PC-9 (cell line): ENCODE data around the gene PIK3R1. TPM values are rescaled to one million over a fixed set of nuclear protein-coding genes. Genes with fewer than 3 reads are reported as not detected.

Source experiments
- BruUV-seq: library from RNA; stranded (reverse); fragments of 400-500 nt; replicated peaks from 2 replicates; lab custom pipeline; 2021; lab: Mats Ljungman, UMichigan
- CTCF ChIA-PET: fragments of 300-600 bp; sonication (Branson Sonifier 250); formaldehyde crosslinking; loops from one replicate; lab custom pipeline; 2022; ENCODE audit warnings: antibody characterized with exemption; lab: Charles Lee
- POLR2A ChIA-PET: fragments of 300-600 bp; sonication (Branson Sonifier 250); formaldehyde crosslinking; loops from one replicate; lab custom pipeline; 2022; ENCODE audit warnings: antibody characterized with exemption; ENCODE audit not compliant: unreplicated experiment; lab: Charles Lee
- DNase-seq, 2 experiments: peaks; one replicate each; pipeline versions ENCODE4 v3.0.0 to v3.0.0-alpha.2; 2015 to 2022; ENCODE audit warnings: mixed read lengths in 1 of 2
- H2AFZ ChIP-seq: fragments of 200-600 bp; sonication (generic); 2 replicates; pipeline ENCODE4 v1.8.1; 2017; ENCODE audit warnings: antibody characterized with exemption
- H3F3A ChIP-seq: fragments of 200-600 bp; sonication (generic); 2 replicates; pipeline ENCODE4 v1.8.1; 2017; ENCODE audit warnings: antibody characterized with exemption, mild to moderate bottlenecking, low read depth; ENCODE audit not compliant: insufficient read depth
- H3K27ac ChIP-seq: fragments of 200-600 bp; sonication (generic); 2 replicates; pipeline ENCODE4 v1.6.1; 2016; ENCODE audit warnings: mixed run types
- H3K27me3 ChIP-seq: fragments of 200-600 bp; sonication (generic); 2 replicates; pipeline ENCODE4 v1.6.1; 2016; ENCODE audit warnings: low read depth, mixed run types; ENCODE audit not compliant: insufficient read depth
- H3K36me3 ChIP-seq: fragments of 200-600 bp; sonication (generic); 2 replicates; pipeline ENCODE4 v1.6.1; 2016; ENCODE audit warnings: low read depth, mixed run types
- H3K4me1 ChIP-seq: fragments of 200-600 bp; sonication (generic); replicated peaks from 2 replicates; pipeline ENCODE4 v1.6.1; 2016; ENCODE audit warnings: mixed run types; ENCODE audit not compliant: insufficient read depth
- H3K4me2 ChIP-seq: fragments of 200-600 bp; sonication (generic); 2 replicates; pipeline ENCODE4 v1.6.1; 2017; ENCODE audit warnings: mixed run types
- H3K4me3 ChIP-seq: fragments of 200-600 bp; sonication (generic); 2 replicates; pipeline ENCODE4 v1.6.1; 2016; ENCODE audit warnings: mixed run types
- H3K79me2 ChIP-seq: fragments of 200-600 bp; sonication (generic); 2 replicates; pipeline ENCODE4 v1.6.1; 2017; ENCODE audit warnings: low read depth, mixed run types
- H3K9me2 ChIP-seq: fragments of 200-600 bp; sonication (generic); 2 replicates; pipeline ENCODE4 v1.8.1; 2017; ENCODE audit warnings: mild to moderate bottlenecking; ENCODE audit not compliant: insufficient read depth
- H3K9me3 ChIP-seq: fragments of 200-600 bp; sonication (generic); 2 replicates; pipeline ENCODE4 v1.8.1; 2016; ENCODE audit warnings: low read depth; ENCODE audit not compliant: insufficient read depth
- H4K20me1 ChIP-seq: fragments of 200-600 bp; sonication (generic); 2 replicates; pipeline ENCODE4 v1.8.1; 2017; ENCODE audit not compliant: insufficient read depth
- EZH2 ChIP-seq: fragments of 200-600 bp; sonication (generic); IDR thresholded peaks from 2 replicates; pipeline ENCODE4 v1.8.0; 2017; ENCODE audit warnings: antibody characterized with exemption, low read depth
- intact Hi-C: fragments of 100-400 bp; cut with micrococcal nuclease; formaldehyde crosslinking; loops from one replicate; pipeline ENCODE4 v1.10.0; 2022; ENCODE audit not compliant: unreplicated experiment
- total RNA-seq: library from RNA; stranded (reverse); gene quantifications from 2 replicates; pipeline ENCODE4 v1.2.3, GENCODE V29; 2021
- TF ChIP-seq, protein P1 (sequence below): fragments of 200-600 bp; sonication (generic); conservative IDR thresholded peaks from 2 replicates; pipeline ENCODE4 v1.6.1; 2017; ENCODE audit warnings: mixed run types, antibody characterized with exemption, mild to moderate bottlenecking, moderate library complexity

Gene PIK3R1
- total RNA-seq, 1 experiment from 2014 or later = 15.9 TPM

DNA sequence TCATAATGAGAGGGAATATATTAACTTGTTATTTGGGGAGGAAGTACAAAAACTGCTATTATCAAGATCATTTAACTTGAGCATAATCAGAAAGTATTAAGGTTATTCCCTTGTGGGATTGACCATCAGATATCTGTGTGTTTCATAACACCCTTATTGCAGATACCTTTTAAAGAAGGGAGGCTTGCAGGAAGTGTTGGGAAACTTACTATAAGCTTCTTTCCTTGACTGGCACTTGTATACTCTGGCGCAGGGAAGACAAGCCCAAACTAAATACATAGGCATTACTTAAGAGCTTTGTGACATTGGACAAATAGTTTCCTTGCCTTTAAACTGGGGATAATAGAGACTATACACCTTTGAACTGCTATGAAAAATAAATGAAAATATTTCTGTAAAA lies 50.9 kb downstream of the PIK3R1 start:
- POLR2A ChIA-PET = no interaction called here
- intact Hi-C loops = no loop called here
- H3K9me2 ChIP-seq = no peaks in the 10 kb centered on the region

DNA sequence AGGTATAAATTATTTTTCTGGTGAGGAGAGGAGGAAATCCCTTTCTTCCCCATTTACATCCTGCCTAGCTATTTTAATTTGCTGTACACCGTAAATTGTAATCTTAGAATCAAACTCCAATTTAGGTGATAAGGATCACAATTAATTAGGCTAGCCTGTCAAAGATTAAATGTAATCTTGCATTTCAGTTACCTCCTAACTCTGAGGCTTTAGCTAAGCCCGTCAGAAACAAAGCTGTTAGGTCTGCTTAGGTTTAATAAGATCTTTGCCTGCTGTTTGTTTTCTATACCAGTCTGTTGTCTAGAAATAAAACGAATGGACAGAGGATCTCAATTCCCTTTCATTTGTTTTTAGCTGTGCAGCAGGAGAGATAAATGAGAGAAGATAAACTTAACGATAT lies 51.5 kb downstream of the PIK3R1 start:
- Histone ChIP-seq H3K27ac (no peak overlapping the region), H3K9me3 (no peaks in the 10 kb centered on the region), H3K4me1 (no peaks in the 10 kb centered on the region), H3K9me2 (no peaks in the 10 kb centered on the region), H3F3A (0 out of 2 replicates have a peak, but pooled peaks cover under 1% of the 10 kb centered on the region), H3K27me3 (no peaks in the 10 kb centered on the region), H3K79me2 (no peaks in the 10 kb centered on the region), H3K4me2 (no peak overlapping the region), H4K20me1 (no peaks in the 10 kb centered on the region), H3K36me3 (no peaks in the 10 kb centered on the region), H3K4me3 (no peak overlapping the region), H2AFZ (no peak overlapping the region)
- BruUV-seq = no TSS peak
- POLR2A ChIA-PET = no interaction called here
- TF ChIP-seq, protein P1, sequence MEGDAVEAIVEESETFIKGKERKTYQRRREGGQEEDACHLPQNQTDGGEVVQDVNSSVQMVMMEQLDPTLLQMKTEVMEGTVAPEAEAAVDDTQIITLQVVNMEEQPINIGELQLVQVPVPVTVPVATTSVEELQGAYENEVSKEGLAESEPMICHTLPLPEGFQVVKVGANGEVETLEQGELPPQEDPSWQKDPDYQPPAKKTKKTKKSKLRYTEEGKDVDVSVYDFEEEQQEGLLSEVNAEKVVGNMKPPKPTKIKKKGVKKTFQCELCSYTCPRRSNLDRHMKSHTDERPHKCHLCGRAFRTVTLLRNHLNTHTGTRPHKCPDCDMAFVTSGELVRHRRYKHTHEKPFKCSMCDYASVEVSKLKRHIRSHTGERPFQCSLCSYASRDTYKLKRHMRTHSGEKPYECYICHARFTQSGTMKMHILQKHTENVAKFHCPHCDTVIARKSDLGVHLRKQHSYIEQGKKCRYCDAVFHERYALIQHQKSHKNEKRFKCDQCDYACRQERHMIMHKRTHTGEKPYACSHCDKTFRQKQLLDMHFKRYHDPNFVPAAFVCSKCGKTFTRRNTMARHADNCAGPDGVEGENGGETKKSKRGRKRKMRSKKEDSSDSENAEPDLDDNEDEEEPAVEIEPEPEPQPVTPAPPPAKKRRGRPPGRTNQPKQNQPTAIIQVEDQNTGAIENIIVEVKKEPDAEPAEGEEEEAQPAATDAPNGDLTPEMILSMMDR = no peak
- TF ChIP-seq EZH2 = no peak
- CTCF ChIA-PET = no interaction called here
- intact Hi-C loops = no loop called here
- DNase-seq = no peak

More for the DNA sequence above, 50.9 kb downstream of the PIK3R1 start:
- BruUV-seq = no TSS peak
- no peaks in the 10 kb centered on the region for H3K79me2 ChIP-seq
- no peak overlapping the region for H3K4me3 ChIP-seq
- no peaks in the 10 kb centered on the region for H4K20me1 ChIP-seq
- H3K27me3 ChIP-seq = no peaks in the 10 kb centered on the region
- H3K27ac ChIP-seq = no peak overlapping the region
- no peaks in the 10 kb centered on the region for H3K9me3 ChIP-seq
- 0 out of 2 replicates have a peak, but pooled peaks cover 5% of the 10 kb centered on the region for H3F3A ChIP-seq
- CTCF ChIA-PET = no interaction called here
- no peak overlapping the region for H3K4me2 ChIP-seq
- H2AFZ ChIP-seq = no peak overlapping the region
- no peak for TF ChIP-seq EZH2
- TF ChIP-seq, protein P1 = no peak
- DNase-seq = no peak
- H3K36me3 ChIP-seq = no peaks in the 10 kb centered on the region
- no peaks in the 10 kb centered on the region for H3K4me1 ChIP-seq

DNA sequence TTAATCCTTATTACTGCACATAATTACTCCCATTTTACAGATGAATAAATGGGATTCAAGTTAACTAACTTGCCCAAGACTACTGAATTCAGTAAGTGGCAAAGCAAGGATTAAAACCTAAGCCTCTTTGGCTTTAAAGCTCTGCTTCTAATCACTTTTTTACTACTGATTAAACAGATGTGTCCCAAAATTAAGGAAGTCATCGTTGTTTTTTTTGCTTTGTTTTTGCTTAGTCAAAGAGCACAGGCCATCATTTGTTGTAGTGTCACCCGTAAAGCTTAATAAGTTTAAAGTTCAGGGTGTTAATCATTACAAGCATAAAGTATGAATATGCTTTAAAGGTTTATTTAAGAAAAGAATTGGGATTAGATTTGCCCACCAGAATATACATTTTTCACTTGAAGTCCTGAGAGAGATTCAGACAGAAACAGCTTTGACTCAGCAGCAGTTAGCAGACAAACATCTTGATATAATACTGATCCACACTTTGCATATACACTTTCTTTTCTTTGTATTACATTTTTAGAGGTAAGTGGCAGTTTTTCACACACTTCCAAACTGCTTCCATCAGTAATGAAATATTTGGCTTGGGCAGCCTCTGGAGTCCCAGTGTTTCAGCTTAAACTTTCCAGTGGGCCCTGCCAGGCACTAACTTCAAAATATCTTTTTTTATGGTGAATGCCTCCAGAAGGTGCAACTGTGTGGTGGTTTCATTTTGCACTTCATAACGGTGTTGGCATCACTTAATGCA lies 52.7 kb downstream of the PIK3R1 start:
- no peaks in the 10 kb centered on the region for H4K20me1 ChIP-seq
- BruUV-seq = no TSS peak
- no peak overlapping the region for H2AFZ ChIP-seq
- DNase-seq = no peak
- TF ChIP-seq EZH2 = no peak
- TF ChIP-seq, protein P1 = no peak
- no peak overlapping the region for H3K4me3 ChIP-seq
- H3K4me2 ChIP-seq = no peak overlapping the region
- no peaks in the 10 kb centered on the region for H3K9me2 ChIP-seq
- H3K36me3 ChIP-seq = no peaks in the 10 kb centered on the region
- ChIA-PET POLR2A (no interaction called here), CTCF (no interaction called here)
- H3F3A ChIP-seq = no peaks in the 10 kb centered on the region
- intact Hi-C loops = no loop called here
- no peaks in the 10 kb centered on the region for H3K27me3 ChIP-seq
- H3K4me1 ChIP-seq = no peaks in the 10 kb centered on the region
- H3K9me3 ChIP-seq = no peaks in the 10 kb centered on the region
- no peak overlapping the region for H3K27ac ChIP-seq
- H3K79me2 ChIP-seq = no peaks in the 10 kb centered on the region
